Left renal pelvis (tissue), 4 donors: Measurements from ENCODE around the gene TMEM63B. TPM values are rescaled to one million over a fixed set of nuclear protein-coding genes. Genes with fewer than 3 reads are reported as not detected.
"Not testable (repeated sequence)": the region's sequence is repeated elsewhere in the genome, so short reads cannot be mapped to it uniquely, and the experiment has no call there.

Experiments
- DNase-seq, 4 donors: peaks; one replicate each; pipeline ENCODE4 v3.0.0-alpha.2; 2013; ENCODE audit warnings: low read depth in 4 of 4, low spot score in 3 of 4
- polyA plus RNA-seq, 4 donors: library from polyadenylated mRNA; unstranded; fragments of 120-200 nt; gene quantifications; one replicate each; pipeline ENCODE4 v1.2.1, GENCODE V29; 2013; ENCODE audit not compliant: insufficient read length in 4 of 4

The TMEM63B gene
- polyA plus RNA-seq, 4 donors, result 23.9 to 37.9 (median 31.3) TPM

DNA sequence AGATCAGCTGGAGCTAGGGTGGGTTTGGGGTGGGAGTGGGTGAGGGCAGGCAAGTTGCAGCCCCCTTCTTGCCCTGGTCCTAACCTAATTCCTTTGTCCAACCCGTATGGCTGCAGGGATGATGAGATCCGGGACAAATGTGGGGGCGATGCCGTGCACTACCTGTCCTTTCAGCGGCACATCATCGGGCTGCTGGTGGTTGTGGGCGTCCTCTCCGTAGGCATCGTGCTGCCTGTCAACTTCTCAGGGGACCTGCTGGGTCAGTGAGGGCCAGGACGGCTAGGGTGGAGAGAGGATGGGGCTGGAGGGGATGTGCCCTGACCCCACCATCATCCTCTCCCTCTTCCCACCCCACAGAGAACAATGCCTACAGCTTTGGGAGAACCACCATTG is 12.0 kb downstream of the TMEM63B start:
- no peak for DNase-seq

DNA sequence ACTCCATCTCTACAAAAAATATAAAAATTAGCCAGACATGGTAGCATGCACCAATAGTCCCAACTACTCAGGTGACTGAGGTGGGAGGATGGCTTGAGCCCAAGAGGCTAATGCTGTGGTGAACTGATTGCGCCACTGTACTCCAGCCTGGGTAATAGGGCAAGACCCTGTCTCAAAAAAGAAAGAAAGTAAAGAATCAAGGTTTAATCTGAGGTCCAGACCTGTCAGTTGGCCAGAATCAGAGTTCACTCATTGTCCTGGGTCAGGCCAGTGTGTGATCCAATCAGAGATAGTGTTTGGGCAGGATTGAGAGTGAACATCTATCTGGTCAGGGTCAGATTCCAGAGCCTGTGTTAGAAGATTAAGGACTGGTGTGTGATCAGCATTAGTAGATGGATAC is 15.5 kb downstream of the TMEM63B start:
- DNase-seq, result no peak

GRCh38 chr6:44143731-44144130 is 16.4 kb downstream of the TMEM63B start:
- DNase-seq, result no peak

GRCh38 chr6:44144536-44144935 is 17.2 kb downstream of the TMEM63B start:
- not testable (repeated sequence) for DNase-seq

DNA sequence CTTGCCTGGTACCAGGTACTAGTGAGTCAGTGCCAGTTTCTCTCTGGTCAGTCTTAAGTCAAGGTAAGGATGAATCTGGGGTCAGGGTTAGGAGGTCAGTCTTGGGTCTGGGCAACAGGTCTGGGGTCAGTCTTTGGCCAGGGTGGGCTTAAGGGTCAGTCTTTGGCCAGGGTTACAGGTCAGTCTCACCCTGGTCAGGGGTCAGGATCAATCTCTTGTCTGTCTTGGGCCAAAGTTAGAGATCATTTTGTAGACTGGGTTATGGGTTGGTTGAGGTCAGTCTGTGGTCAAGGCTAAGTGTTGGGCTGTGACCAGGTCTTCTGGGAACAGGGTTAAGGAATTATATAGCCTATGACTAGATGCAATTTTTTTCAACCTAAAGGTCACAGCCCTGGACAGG is 18.5 kb downstream of the TMEM63B start:
- no peak for DNase-seq

- DNase-seq, result no peak
These were observed 19.3 kb downstream of the TMEM63B start for GRCh38 chr6:44146685-44147084.

GRCh38 chr6:44147256-44147655 is 19.9 kb downstream of the TMEM63B start:
- DNase-seq, result no peak

DNA sequence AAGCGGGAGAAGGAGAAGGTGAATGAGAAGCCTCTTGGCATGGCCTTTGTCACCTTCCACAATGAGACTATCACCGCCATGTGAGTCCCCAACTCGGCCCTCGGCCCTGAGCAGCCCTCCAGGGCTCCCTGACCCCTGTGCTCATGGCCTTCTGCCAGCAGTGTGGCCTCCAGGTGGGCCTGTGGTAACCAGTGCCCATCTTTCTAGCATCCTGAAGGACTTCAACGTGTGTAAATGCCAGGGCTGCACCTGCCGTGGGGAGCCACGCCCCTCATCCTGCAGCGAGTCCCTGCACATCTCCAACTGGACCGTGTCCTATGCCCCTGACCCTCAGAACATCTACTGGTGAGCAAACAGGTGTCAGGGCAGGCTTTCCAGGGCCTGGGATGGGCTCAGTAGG is 21.0 kb downstream of the TMEM63B start:
- no peak for DNase-seq

- no peak for DNase-seq
These were observed 22.1 kb downstream of the TMEM63B start for GRCh38 chr6:44149369-44150012.

DNA sequence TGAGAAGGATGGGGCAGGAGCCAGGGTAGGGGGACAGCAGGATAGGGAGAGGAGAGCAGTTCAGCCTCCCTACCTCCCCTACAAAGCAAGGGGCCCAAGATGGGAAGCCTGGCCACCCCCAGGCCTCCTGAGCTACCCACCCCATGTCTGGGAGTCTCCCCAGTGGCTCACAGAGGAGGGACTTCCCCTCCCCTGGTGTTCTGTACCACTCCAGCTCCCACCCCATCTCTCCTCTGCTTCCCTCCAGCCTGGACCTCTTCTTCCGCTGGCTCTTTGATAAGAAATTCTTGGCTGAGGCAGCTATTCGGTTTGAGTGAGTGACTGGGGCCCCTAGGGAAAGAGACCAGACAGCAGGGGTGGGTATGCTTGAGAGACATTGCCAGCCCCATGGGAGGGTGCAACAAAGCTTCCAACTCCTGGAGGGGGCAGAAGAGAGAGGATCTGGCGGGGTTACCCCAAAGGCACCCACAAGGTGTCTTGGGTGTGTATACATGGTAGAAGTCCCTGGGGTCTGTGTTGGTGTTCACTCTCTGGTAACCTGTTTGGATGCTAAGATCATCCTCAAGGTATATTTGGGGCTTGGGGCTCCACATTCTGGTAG is 23.1 kb downstream of the TMEM63B start:
- DNase-seq, result no peak

DNA sequence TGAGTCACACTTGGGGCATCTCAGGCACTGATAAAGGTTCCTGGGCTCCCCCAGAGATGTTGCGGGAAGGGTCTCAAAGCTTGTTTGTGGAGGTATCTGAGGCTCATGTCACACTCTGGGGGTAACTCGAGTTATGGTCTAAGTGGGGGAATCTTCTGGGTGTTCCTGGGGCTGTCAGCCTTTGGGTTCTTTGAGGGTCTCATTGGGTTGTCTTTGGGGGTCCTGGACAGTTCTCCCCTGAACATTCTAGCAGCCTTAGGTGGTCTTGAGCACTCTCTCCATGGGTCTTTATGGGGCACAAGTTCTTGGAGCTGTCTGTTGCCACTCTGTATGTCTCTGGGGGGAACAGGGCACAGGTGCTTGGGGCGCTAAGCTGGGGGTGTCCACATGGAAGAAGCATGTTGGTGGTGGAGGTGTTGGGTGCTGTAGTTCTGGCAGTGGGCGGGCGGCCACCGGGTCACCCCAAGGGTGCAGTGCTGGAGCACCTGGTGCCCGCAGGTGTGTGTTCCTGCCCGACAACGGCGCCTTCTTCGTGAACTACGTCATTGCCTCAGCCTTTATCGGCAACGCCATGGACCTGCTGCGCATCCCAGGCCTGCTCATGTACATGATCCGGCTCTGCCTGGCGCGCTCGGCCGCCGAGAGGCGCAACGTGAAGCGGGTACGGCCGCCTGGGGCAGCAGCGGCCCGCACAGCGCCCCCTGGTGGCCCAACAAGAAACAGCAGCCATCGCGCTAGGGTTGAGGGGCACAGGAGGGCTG is 24.2 kb downstream of the TMEM63B start:
- DNase-seq, result no peak

- DNase-seq, result no peak
These were observed 24.7 kb downstream of the TMEM63B start for GRCh38 chr6:44152109-44152461.

GRCh38 chr6:44152533-44152932 is 25.2 kb downstream of the TMEM63B start:
- no peak for DNase-seq

- DNase-seq, result no peak
These were observed 26.7 kb downstream of the TMEM63B start for GRCh38 chr6:44154067-44154466.

GRCh38 chr6:44156494-44157151 is 29.3 kb downstream of the TMEM63B start:
- DNase-seq, result no peak

GRCh38 chr6:44157152-44157521 is 29.8 kb downstream of the TMEM63B start:
- DNase-seq, result no peak

DNA sequence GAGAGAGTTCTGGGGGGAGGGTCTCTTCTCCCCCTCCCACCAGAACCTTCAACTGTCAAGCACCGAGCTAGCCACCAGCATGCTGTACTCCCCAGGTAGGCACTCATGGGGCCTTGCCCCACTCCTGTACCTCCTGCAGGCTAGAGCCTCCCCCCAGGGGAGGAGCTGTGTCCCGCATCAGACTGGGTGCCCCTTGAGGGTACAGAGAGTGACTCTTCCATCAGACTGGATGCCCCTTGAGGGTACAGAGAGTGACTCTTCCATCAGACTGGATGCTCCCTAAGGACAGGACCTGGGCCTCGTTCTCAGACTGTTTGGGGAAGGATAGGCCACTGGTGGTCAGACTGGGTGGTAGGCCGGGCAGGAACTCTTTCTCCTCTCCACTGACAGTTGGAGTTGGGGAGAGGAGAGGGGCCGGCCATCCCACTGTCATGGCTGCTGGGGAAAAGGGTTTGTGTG is 31.4 kb downstream of the TMEM63B start, which contains the start of gene CAPN11:
CAPN11 (plus strand) TSS at position 51 of the 459 bp plus-strand sequence; CDS start at position 80, 29 bp downstream.
- DNase-seq, result no peak

DNA sequence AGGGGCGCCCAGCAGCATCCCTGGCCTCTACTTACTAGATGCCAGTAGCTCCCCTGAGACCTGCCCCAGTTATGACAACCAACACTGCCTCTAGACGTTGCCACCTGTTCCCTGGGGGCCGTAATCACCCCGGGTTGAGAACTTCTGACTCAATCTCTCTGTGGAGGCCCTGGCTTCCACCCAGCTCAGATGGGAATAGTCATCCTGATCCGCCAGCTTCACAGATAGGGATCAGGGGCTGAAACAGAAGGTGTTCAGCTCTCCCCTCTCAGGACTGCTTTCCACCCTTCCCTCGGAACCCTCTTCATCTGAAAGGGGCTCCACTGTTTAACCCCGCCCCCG is 34.6 kb downstream of the TMEM63B start:
- no peak for DNase-seq

- DNase-seq, result no peak
These were observed 35.7 kb downstream of the TMEM63B start for GRCh38 chr6:44162876-44163625.

DNA sequence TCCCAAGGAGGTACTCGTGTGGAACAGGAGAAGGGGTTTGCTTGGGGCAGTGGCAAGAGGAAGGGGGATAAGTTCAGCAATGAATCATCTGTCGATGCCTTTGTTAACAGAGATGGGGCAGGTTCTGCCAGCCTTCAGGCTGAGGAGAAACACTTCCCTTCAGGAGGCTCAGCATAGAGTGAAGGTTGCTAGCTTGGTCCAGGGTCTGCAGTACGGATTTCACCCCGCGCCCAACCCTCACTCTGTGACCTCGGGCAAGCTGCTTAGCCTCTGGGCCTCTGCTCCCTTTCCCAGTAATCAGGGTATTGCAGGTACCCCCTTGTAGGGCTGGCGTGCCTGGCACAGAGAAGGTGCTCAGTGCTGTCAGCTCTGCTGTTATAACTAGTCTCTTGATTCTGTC is 38.8 kb downstream of the TMEM63B start:
- no peak for DNase-seq
